GM12878 (cell line): Measurements from ENCODE around the gene SLC6A3. TPM values are rescaled to one million over a fixed set of nuclear protein-coding genes. Genes with fewer than 3 reads are reported as not detected.

ENCODE experiments used
- ATAC-seq: fragments of 200-7000 bp; cut with Tn5 transposase; 3 replicates; pipeline ENCODE4 v1.9.1; 2020; ENCODE audit warnings: mild to moderate bottlenecking, moderate library complexity
- BruUV-seq: library from RNA; stranded (reverse); fragments of 400-500 nt; replicated peaks from 2 replicates; lab custom pipeline; 2021; lab: Mats Ljungman, UMichigan
- CTCF ChIA-PET: fragments of 300-600 bp; sonication (Branson Sonifier 250); formaldehyde crosslinking; extraction: SDS; loops from one replicate; lab custom pipeline; 2021; ENCODE audit warnings: inconsistent platforms; lab: Yijun Ruan, JAX
- POLR2A ChIA-PET: fragments of 350-600 bp; formaldehyde crosslinking; extraction: SDS; loops from one replicate; lab custom pipeline; 2021; ENCODE audit warnings: inconsistent platforms; lab: Charles Lee
- RAD21 ChIA-PET: fragments of 300-600 bp; sonication (Branson Sonifier 250); formaldehyde crosslinking; loops from one replicate; lab custom pipeline; 2023; ENCODE audit warnings: antibody characterized with exemption; ENCODE audit not compliant: unreplicated experiment; lab: Charles Lee
- SMC1A ChIA-PET: fragments of 300-600 bp; sonication (Branson Sonifier 250); formaldehyde crosslinking; loops from one replicate; lab custom pipeline; 2023; ENCODE audit not compliant: unreplicated experiment, uncharacterized antibody; lab: Charles Lee
- DNase-seq: peaks from one replicate; pipeline ENCODE4 v3.0.0-alpha.2; 2011; ENCODE audit warnings: low read depth, low spot score
- FAIRE-seq: peaks from 3 replicates; lab custom pipeline; 2011; peaks lifted over from hg19 to GRCh38; lab: Jason Lieb, UNC
- H2AFZ ChIP-seq: 2 replicates; pipeline ENCODE4 v1.6.0; 2011; ENCODE audit warnings: low read depth, low read length, control low read depth; ENCODE audit not compliant: control insufficient read depth
- H3K27ac ChIP-seq: 2 replicates; pipeline ENCODE4 v1.5.1; 2011; ENCODE audit warnings: control low read depth; ENCODE audit not compliant: control insufficient read depth, insufficient read depth
- H3K27me3 ChIP-seq, 2 experiments: replicated peaks in 1 of 2; 2 replicates each; pipeline versions ENCODE4 v1.6.0 to v1.6.1; 2011; ENCODE audit warnings: low read length in 1 of 2; ENCODE audit not compliant: control insufficient read depth in 2 of 2, insufficient read depth in 2 of 2
- H3K36me3 ChIP-seq, 2 experiments: 2 replicates each; pipeline ENCODE4 v1.5.1; 2011; ENCODE audit warnings: low read length in 1 of 2; ENCODE audit not compliant: control insufficient read depth in 2 of 2, insufficient read depth in 2 of 2
- H3K4me1 ChIP-seq: 2 replicates; pipeline ENCODE4 v1.6.1; 2011; ENCODE audit warnings: mild to moderate bottlenecking, low read length, moderate library complexity, mixed read lengths; ENCODE audit not compliant: control insufficient read depth, insufficient read depth
- H3K4me2 ChIP-seq: 2 replicates; pipeline ENCODE4 v1.6.0; 2011; ENCODE audit warnings: control low read depth; ENCODE audit not compliant: control insufficient read depth, insufficient read depth
- H3K4me3 ChIP-seq: fragments of 200-600 bp; sonication (generic); 2 replicates; pipeline ENCODE4 v1.5.1; 2016
- H3K79me2 ChIP-seq: 2 replicates; pipeline ENCODE4 v1.6.0; 2011; ENCODE audit warnings: low read length; ENCODE audit not compliant: control insufficient read depth, insufficient read depth
- H3K9ac ChIP-seq: 2 replicates; pipeline ENCODE4 v1.8.0; 2011; ENCODE audit warnings: low read length, control low read depth, mixed read lengths; ENCODE audit not compliant: control insufficient read depth, insufficient read depth
- H3K9me3 ChIP-seq: replicated peaks from 3 replicates; pipeline ENCODE4 v1.5.1; 2011; ENCODE audit warnings: mild to moderate bottlenecking, low read length; ENCODE audit not compliant: control insufficient read depth, insufficient read depth
- H4K20me1 ChIP-seq: 2 replicates; pipeline ENCODE4 v1.6.0; 2011; ENCODE audit not compliant: control insufficient read depth, insufficient read depth
- BMI1 ChIP-seq: fragments of 450-650 bp; IDR thresholded peaks from 2 replicates; pipeline ENCODE4 v1.6.1; 2016; ENCODE audit warnings: mild to moderate bottlenecking, moderate library complexity, borderline replicate concordance
- CHD1 ChIP-seq: IDR thresholded peaks from 2 replicates; pipeline ENCODE4 v1.6.1; 2012; ENCODE audit warnings: low read depth, low read length, improper control_type of control experiment
- PML ChIP-seq: IDR thresholded peaks from 2 replicates; pipeline ENCODE4 v1.6.1; 2012; ENCODE audit warnings: low read length, inconsistent platforms
- ZZZ3 ChIP-seq: IDR thresholded peaks from 2 replicates; pipeline ENCODE4 v1.6.1; 2011; ENCODE audit warnings: low read depth; ENCODE audit not compliant: control insufficient read depth, insufficient read length
- WGBS: methylation state at CpG from one replicate; pipeline ENCODE4 v1.1.6; 2016; ENCODE audit warnings: low lambda C conversion rate; ENCODE audit not compliant: insufficient replicate concordance, insufficient coverage; ENCODE audit errors: missing lambda C conversion rate; 5-methylcytosine and 5-hydroxymethylcytosine counted together
- in situ Hi-C: fragments of 300-500 bp; cut with MboI; formaldehyde crosslinking; loops from 9 replicates; pipeline ENCODE4 v1.14.3; 2018; ENCODE audit warnings: mixed read lengths
- intact Hi-C: fragments of 100-400 bp; cut with micrococcal nuclease; formaldehyde crosslinking; loops from one replicate; pipeline ENCODE4 v1.14.2; 2022; ENCODE audit not compliant: unreplicated experiment
- polyA plus RNA-seq, 11 experiments: library from polyadenylated mRNA; depleted of rRNA in 4 of 11; unstranded in 6 of 11; stranded (reverse) in 5 of 11; fragments of >200 nt; fragmentation: Nextera tagmentation in 4 of 11; fragmentation: Illumina TruSeq in 1 of 11; extraction: Ambion mirVana in 4 of 11; extraction: Trizol in 1 of 11; gene quantifications; 1 replicate in 1 of 11; 2 replicates in 10 of 11; pipeline versions ENCODE4 v1.2.1 to v1.2.3, GENCODE V29; 2011 to 2016; ENCODE audit warnings: inconsistent platforms in 2 of 11, missing spikeins in 2 of 11, low read depth in 1 of 11
- total RNA-seq, 4 experiments: library from RNA; depleted of rRNA in 3 of 4; stranded (reverse); fragments of >200 nt in 3 of 4; fragmentation: Illumina TruSeq in 1 of 4; extraction: Trizol in 1 of 4; gene quantifications; 2 replicates each; pipeline versions ENCODE4 v1.2.1 to v1.2.3, GENCODE V29; 2013 to 2021

SLC6A3 gene
- total and polyA plus RNA-seq, 10 of the 15 experiments (the other 5 are each of a cell fraction or from before 2014, with no cell fraction given), result 0.01 TPM; not detected in 9

- 45% methylated on average over 24 of the region's 24 CpGs for WGBS
- H3K9ac ChIP-seq, result no peak overlapping the region
- no peak overlapping the region for H3K27ac ChIP-seq
- DNase-seq (no peak), FAIRE-seq (no peak)
- H3K9me3 ChIP-seq, result no peaks in the 10 kb centered on the region; the same call in 2 of the 3 replicates
- ChIA-PET RAD21 (no interaction called here), SMC1A (no interaction called here)
- BruUV-seq, result no TSS peak
- H3K4me1 ChIP-seq, result no peaks in the 10 kb centered on the region
- no peak for TF ChIP-seq CHD1
- TF ChIP-seq BMI1, result no peak
- TF ChIP-seq, all 136 proteins: peak for 0
- POLR2A ChIA-PET, result no interaction called here
- Histone ChIP-seq H3K27me3 (peaks cover 4 to 8% of the 10 kb centered on the region in 2 experiments; a peak in 3 of 4 replicates), H3K4me2 (no peak overlapping the region), H2AFZ (no peak overlapping the region), H3K79me2 (no peaks in the 10 kb centered on the region), H3K4me3 (no peak overlapping the region), H4K20me1 (no peaks in the 10 kb centered on the region), H3K36me3 (no peaks in the 10 kb centered on the region)
- CTCF ChIA-PET, result no interaction called here
- intact Hi-C loops (no loop called here), in situ Hi-C loops (no loop called here)
- no peak for ATAC-seq
Measured at GRCh38 chr5:1441166-1441865, 3.9 kb downstream of the SLC6A3 start.

GRCh38 chr5:1440098-1440493, 5.1 kb downstream of the SLC6A3 start:
- Histone ChIP-seq H4K20me1 (no peaks in the 10 kb centered on the region), H3K4me1 (no peaks in the 10 kb centered on the region), H3K27ac (no peak overlapping the region), H3K36me3 (no peaks in the 10 kb centered on the region), H3K79me2 (no peaks in the 10 kb centered on the region), H3K27me3 (peaks cover 2 to 8% of the 10 kb centered on the region in 2 experiments; a peak in 2 of 4 replicates), H3K9me3 (no peaks in the 10 kb centered on the region; the same call in 2 of the 3 replicates), H2AFZ (no peak overlapping the region), H3K9ac (no peak overlapping the region), H3K4me3 (no peak overlapping the region), H3K4me2 (no peak overlapping the region)
- in situ Hi-C loops, result no loop called here
- ATAC-seq (no peak), FAIRE-seq (no peak), DNase-seq (no peak)
- no peak for TF ChIP-seq PML
- TF ChIP-seq ZZZ3, result no peak
- ChIA-PET RAD21 (no interaction called here), SMC1A (no interaction called here), POLR2A (no interaction called here), CTCF (no interaction called here)
- no TSS peak for BruUV-seq
- WGBS, result 24% methylated on average over 3 of the region's 3 CpGs
- intact Hi-C loops, result no loop called here
